ENCODE data around the gene ATP5PB.

Gene ATP5PB

GRCh38 chr1:111412839-111413238 lies 36.4 kb upstream of the ATP5PB start:
- in situ Hi-C loops (cut with HindIII; ENCODE audit: low sequenced_read_pairs) = no loop called here
- no peak for DNase-seq (ENCODE audit: low read depth)
- H3K4me3 ChIP-seq (ENCODE audit: low read depth, low read length) = no peak overlapping the region
- no peak for TF ChIP-seq CTCF (IDR thresholded peaks at IDR 0.05; ENCODE audit: low read depth, low read length, missing control alignments)

- in situ Hi-C loops (cut with HindIII; ENCODE audit: low sequenced_read_pairs) = no loop called here
- no peak overlapping the region for H3K4me3 ChIP-seq (ENCODE audit: low read depth, low read length)
- DNase-seq (ENCODE audit: low read depth) = no peak
- TF ChIP-seq CTCF (IDR thresholded peaks at IDR 0.05; ENCODE audit: low read depth, low read length, missing control alignments) = no peak
These were observed 34.5 kb upstream of the ATP5PB start for GRCh38 chr1:111414756-111415155.

- in situ Hi-C loops (cut with HindIII; ENCODE audit: low sequenced_read_pairs) = no loop called here
- no peak overlapping the region for H3K4me3 ChIP-seq (ENCODE audit: low read depth, low read length)
- TF ChIP-seq CTCF (IDR thresholded peaks at IDR 0.05; ENCODE audit: low read depth, low read length, missing control alignments) = no peak
- DNase-seq (ENCODE audit: low read depth) = no peak
These were observed 33.8 kb upstream of the ATP5PB start for GRCh38 chr1:111415461-111415860.

GRCh38 chr1:111417755-111418154 lies 31.5 kb upstream of the ATP5PB start:
- in situ Hi-C loops (cut with HindIII; ENCODE audit: low sequenced_read_pairs) = no loop called here
- no peak for TF ChIP-seq CTCF (IDR thresholded peaks at IDR 0.05; ENCODE audit: low read depth, low read length, missing control alignments)
- H3K4me3 ChIP-seq (ENCODE audit: low read depth, low read length) = no peak overlapping the region
- no peak for DNase-seq (ENCODE audit: low read depth)

- H3K4me3 ChIP-seq (ENCODE audit: low read depth, low read length) = no peak overlapping the region
These were observed 30.2 kb upstream of the ATP5PB start for GRCh38 chr1:111419037-111419436.

GRCh38 chr1:111420377-111420776 lies 28.9 kb upstream of the ATP5PB start:
- H3K4me3 ChIP-seq (ENCODE audit: low read depth, low read length) = no peak overlapping the region
- DNase-seq (ENCODE audit: low read depth) = no peak
- in situ Hi-C loops (cut with HindIII; ENCODE audit: low sequenced_read_pairs) = no loop called here
- TF ChIP-seq CTCF (IDR thresholded peaks at IDR 0.05; ENCODE audit: low read depth, low read length, missing control alignments) = no peak

More at GRCh38 chr1:111419037-111419436, 30.2 kb upstream of the ATP5PB start:
- DNase-seq (ENCODE audit: low read depth) = no peak
- in situ Hi-C loops (cut with HindIII; ENCODE audit: low sequenced_read_pairs) = no loop called here
- TF ChIP-seq CTCF (IDR thresholded peaks at IDR 0.05; ENCODE audit: low read depth, low read length, missing control alignments) = no peak
